Lung microvascular endothelial cell (primary cell): ENCODE measurements around the gene RNLS. TPM values are rescaled to one million over a fixed set of nuclear protein-coding genes. Genes with fewer than 3 reads are reported as not detected.

Experiments
- DNase-seq, 2 donors: peaks; one replicate each; pipeline versions ENCODE4 v3.0.0 to v3.0.0-alpha.2; 2010; ENCODE audit warnings: low read depth in 2 of 2
- total RNA-seq: library from RNA; depleted of rRNA; stranded (reverse); fragments of >200 nt; gene quantifications from 2 replicates; pipeline ENCODE4 v1.2.1, GENCODE V29; 2014

Gene RNLS
- total RNA-seq, 1 donor from 2014 or later, result 0.60 TPM

DNA sequence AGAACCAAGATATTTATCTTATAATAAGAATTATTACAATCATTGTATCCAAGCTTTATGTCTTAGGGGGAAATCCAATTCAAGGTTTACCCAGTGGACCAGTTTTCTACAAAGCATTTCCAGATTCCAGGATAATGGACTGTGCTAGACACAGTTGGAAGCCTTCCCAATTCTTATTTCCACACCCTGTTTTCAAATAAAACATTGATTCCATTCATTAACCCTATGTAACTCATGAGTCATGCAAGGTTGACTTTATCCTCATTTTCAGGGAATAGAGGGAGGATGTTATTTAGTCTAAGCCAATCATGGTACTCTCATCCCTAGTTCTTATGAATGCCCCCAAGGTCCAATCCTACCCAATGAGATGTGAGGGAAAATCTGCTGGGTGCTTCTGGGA, 145.7 kb downstream of the RNLS start:
- no peak for DNase-seq

GRCh38 chr10:88433565-88434186, 149.4 kb downstream of the RNLS start:
- DNase-seq, result no peak

GRCh38 chr10:88431103-88431502, 152.0 kb downstream of the RNLS start:
- DNase-seq, result no peak

GRCh38 chr10:88428976-88429375, 154.1 kb downstream of the RNLS start:
- no peak for DNase-seq

DNA sequence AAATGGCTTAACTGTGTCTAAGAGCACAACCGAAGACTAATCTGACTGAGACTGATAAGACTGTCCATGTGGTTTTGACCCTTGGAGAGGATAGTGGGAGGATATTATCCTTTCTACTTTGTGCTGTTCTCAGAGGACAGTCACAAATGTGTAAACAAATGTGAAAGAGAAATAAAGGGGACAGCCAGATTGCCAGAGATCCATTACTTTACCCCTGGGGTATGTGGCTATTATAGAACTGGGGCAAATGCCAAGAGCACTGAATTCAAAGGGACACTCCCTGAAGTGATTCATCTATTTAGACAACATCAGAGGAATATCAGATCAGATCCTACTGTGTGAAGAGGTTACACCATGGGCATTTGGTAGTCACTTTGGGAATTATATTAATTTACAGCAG, 154.7 kb downstream of the RNLS start:
- DNase-seq, result no peak

DNA sequence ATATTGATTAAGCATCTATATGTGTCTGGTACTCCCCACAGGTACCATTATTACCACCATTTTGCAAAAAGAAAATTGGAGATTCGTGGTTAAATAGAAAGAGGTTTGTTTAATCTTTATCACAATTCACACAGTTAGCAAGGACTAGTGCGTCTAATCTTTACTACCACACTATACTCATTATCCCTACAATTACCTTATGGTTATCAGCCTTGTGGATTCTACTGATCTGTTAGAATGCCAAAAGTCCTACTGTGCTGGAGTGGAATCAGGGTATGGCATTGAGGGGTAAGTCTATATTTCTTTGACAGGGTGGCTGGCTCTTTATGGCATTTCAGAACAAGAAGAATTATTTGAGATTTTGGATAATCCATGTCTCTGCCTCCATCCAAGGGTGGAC, 156.1 kb downstream of the RNLS start:
- no peak for DNase-seq

GRCh38 chr10:88424881-88425280, 158.2 kb downstream of the RNLS start:
- DNase-seq, result no peak

DNA sequence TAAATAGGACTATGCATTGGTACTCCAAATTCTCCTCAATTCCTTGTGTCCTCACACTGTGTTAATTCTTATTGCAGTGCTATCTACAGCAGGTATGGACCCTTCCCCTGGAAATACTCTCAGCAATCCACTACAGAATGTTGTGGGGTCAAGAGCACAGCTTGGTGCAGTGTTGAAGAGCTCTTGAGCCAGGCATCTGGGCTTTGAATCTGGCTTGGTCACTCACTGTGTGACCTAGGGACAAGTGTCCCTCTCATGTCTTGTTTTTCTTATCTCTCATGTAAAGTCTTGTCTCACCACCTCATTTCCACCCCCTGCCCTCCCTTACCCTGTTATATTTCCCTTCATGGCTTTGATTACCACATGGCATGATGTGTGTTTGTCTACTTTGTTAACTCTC, 159.4 kb downstream of the RNLS start:
- DNase-seq, result no peak

GRCh38 chr10:88421590-88421989, 161.5 kb downstream of the RNLS start:
- DNase-seq, result no peak

GRCh38 chr10:88418871-88419270, 164.2 kb downstream of the RNLS start:
- no peak for DNase-seq

- no peak for DNase-seq
These were observed 165.6 kb downstream of the RNLS start for GRCh38 chr10:88417387-88418030.

GRCh38 chr10:88416801-88417200, 166.3 kb downstream of the RNLS start:
- no peak for DNase-seq

- no peak for DNase-seq
These were observed 167.5 kb downstream of the RNLS start for GRCh38 chr10:88415533-88416130.

DNA sequence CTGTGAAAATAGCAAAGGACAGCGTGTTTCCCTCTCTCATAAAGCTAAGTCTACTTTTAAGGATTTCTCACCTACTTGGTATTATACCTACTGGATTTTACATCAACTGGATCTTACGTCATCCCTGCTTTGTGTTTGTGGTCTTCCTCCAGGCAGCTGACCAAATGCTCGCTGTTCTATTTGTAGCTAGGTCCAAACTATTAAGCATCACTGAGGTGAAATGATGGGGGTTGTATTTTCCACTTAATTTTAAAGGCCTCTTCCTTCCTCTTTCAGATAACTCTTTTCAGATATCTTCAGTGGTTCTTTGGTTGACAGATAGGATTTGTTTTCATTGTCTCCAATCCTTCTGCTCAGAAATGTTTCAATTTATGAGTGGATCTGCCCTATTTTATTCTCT, 169.7 kb downstream of the RNLS start:
- DNase-seq, result no peak

GRCh38 chr10:88411772-88412349, 171.3 kb downstream of the RNLS start:
- DNase-seq, result no peak

DNA sequence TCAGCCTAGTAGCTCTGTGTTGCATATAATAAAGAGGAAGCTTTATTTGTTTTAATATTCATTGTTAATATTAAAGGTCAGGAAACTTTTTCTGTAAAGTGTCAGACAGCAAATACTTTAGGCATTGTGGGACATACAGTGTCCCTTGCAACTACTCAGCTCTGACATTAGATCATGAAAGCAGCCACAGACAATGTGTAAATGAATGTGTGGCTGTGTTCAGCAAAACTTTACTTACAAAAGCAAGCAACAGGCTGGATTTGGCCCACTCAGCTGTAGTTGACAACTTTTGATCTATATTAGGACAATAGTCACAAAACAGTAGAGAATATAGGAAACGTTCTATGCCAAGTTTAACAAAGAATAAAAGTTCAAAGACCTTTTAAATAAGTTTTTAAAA, 173.3 kb downstream of the RNLS start:
- no peak for DNase-seq

GRCh38 chr10:88409236-88409635, 173.9 kb downstream of the RNLS start:
- no peak for DNase-seq

DNA sequence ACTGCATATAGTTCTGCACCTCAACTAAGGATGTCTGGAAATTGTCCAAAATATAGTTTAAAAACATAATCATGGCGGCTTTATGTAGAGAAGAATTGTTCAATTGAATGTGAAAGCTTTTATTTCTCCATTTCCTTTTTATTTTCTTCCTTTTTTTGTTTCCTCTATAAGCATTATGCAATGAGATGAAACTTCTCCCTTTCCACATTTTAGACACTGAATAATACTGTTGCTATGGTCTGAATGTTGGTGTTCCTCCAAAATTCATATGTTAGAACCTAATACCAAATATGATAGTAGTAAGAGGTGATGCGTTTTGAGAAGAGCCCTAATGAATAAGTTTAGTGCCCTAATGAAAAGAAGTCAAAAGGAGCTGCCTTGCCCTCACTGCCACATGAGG, 175.0 kb downstream of the RNLS start:
- no peak for DNase-seq

- DNase-seq, result no peak
These were observed 179.0 kb downstream of the RNLS start for GRCh38 chr10:88404133-88404532.

DNA sequence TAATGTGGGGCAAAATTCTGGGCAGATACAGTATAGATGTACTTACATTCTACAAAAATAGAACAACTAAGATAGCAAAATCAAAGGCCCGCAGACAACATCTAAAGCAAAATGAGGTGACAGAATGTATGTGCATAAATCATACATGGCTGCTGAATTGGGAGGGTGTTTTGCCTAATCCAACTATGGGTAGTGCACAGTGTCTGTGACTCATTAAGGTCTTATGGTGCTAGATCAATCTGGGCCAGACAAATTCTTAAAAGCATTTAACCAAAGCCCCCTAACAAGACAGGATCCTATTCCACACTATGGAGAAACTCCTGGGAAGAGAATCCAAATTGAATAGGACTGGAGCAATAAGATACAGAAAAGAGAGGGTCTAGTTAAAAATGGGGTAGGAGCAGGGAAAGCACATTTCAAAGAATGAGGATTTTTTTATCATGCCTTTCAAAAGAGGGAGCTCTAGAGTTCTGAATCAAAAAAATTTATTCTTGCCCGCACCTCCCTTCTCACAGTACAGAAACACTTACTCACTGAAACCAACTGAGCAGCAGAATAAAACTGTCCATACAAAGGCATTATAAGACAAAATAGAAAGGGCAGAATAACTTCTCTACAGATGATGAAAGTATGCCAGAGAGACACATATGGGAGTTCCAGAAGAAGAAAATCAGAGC, 181.3 kb downstream of the RNLS start:
- peak in 1 of 2 donors; percentile 3 for DNase-seq

GRCh38 chr10:88399240-88399639, 183.9 kb downstream of the RNLS start:
- DNase-seq, result no peak

DNA sequence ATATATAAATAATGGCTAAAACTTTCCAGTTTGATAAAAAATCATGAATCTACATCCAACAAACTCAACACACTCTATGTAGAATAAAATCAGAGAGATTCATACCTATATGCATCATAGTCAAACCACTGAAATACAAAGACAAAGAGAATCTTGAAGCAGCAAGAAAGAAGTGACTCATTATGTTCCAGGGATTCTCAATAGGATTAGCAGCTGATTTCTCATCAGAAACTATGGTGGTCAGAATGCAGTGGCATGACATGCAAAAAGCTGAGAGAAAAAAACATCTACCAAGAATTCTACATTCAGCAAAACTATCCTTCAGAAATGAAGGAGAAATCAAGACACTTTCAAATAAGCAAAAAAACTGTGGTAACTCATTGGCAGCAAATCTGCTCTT, 187.4 kb downstream of the RNLS start:
- DNase-seq, result peak in 1 of 2 donors; percentile 1
